ENCODE results near the gene CYSTM1.

The CYSTM1 gene

DNA sequence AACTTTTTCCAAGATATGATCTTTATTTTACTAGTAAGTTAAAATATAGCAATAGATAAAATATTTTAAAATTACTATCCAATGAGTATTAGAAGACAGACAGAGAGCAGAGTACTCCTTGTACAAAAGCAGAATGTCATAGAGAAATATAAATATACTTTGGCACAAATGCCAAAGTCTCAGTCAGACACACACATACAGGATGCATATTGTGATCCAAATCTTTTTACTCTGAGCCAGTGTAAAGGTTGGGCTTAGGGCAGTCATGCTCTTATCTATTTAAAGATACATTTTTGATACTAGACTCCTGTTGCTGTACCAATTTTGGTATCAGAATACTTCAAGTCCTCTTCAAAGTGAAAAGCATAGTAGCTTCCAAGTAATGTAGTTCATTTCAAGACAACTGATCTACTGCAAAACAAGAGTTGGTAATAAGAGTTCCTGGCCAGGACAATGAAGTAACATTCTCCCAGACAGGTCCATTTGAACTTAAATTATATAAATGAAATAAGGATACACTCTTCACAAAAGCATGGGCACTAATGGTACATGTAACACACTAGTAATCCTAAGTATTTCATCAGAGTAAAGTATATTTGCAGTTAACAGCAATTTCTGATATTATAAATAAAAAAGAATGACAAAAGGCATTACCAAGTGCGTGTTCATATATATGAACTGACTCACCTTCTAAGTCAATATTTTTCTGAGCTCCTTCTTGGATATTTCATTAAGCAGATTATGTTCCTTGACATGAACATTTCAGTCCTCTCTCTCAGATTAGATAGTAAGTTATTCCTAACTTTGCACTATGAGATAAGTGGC is 117.4 kb downstream of the CYSTM1 start:
- no peak for DNase-seq (ENCODE audit: low read depth in 2 of 2)

All from stimulated activated CD8-positive, alpha-beta memory T cell treated with anti-CD3 and anti-CD28 coated beads, Interleukin-7, amount 100 ng/mL, for 4 hours (primary cell).